ENCODE results near the gene SLC39A6.

GRCh38 chr18:36088256-36088655, 40.9 kb downstream of the SLC39A6 start:
- TF ChIP-seq PPARA (CRISPR knock-in tag; IDR thresholded peaks at IDR 0.05; ENCODE audit: borderline replicate concordance) (no peak), ARNTL (CRISPR knock-in tag; IDR thresholded peaks at IDR 0.05; ENCODE audit: borderline replicate concordance, low read depth) (no peak), ZNF565 (CRISPR knock-in tag; conservative IDR thresholded peaks at IDR 0.05; ENCODE audit: low read depth) (no peak), ZFP3 (CRISPR knock-in tag; IDR thresholded peaks at IDR 0.05) (no peak), TCF4 (CRISPR knock-in tag; IDR thresholded peaks at IDR 0.05; ENCODE audit: borderline replicate concordance) (no peak), ZFP30 (CRISPR knock-in tag; IDR thresholded peaks at IDR 0.05) (no peak), OSR1 (CRISPR knock-in tag; IDR thresholded peaks at IDR 0.05) (no peak)
